Measurements from ENCODE around the gene SLN. TPM values are rescaled to one million over a fixed set of nuclear protein-coding genes. Genes with fewer than 3 reads are reported as not detected.

The SLN gene
- total and polyA plus RNA-seq, 3 experiments from 2014 or later: not detected

- H3K36me3 ChIP-seq (ENCODE audit: insufficient read depth, low read length): no peaks in the 10 kb centered on the region
- Mint-ChIP-seq H3K27me3 (peaks cover 17 to 40% of the 10 kb centered on the region in 2 donors), H3K4me3 (no peak overlapping the region), H3K4me1 (no peaks in the 10 kb centered on the region), H3K36me3 (no peaks in the 10 kb centered on the region), H3K27ac (no peak overlapping the region), H3K9me3 (no peaks in the 10 kb centered on the region)
- DNase-seq: no peak
- H3K9me3 ChIP-seq (ENCODE audit: low read length): no peaks in the 10 kb centered on the region
- ChIA-PET POLR2A (no interaction called here), CTCF (no interaction called here)
- H3K4me1 ChIP-seq (ENCODE audit: insufficient read depth, low read length): no peaks in the 10 kb centered on the region
- H3K27me3 ChIP-seq (ENCODE audit: insufficient read depth, low read length, poor library complexity, severe bottlenecking): no peaks in the 10 kb centered on the region
- H3K27ac ChIP-seq (ENCODE audit: low read depth, low read length): no peak overlapping the region
- H3K4me3 ChIP-seq (ENCODE audit: low read length): no peak overlapping the region
These were observed 1.6 kb downstream of the SLN start for GRCh38 chr11:107710301-107710700.

- no peak overlapping the region for H3K4me3 ChIP-seq (ENCODE audit: low read length)
- Mint-ChIP-seq H3K4me3 (no peak overlapping the region), H3K4me1 (no peaks in the 10 kb centered on the region), H3K27ac (no peak overlapping the region), H3K27me3 (peaks cover 13 to 37% of the 10 kb centered on the region in 2 donors), H3K9me3 (no peaks in the 10 kb centered on the region), H3K36me3 (no peaks in the 10 kb centered on the region)
- CTCF ChIA-PET: no interaction called here
- no peaks in the 10 kb centered on the region for H3K27me3 ChIP-seq (ENCODE audit: insufficient read depth, low read length, poor library complexity, severe bottlenecking)
- H3K9me3 ChIP-seq (ENCODE audit: low read length): no peaks in the 10 kb centered on the region
- H3K36me3 ChIP-seq (ENCODE audit: insufficient read depth, low read length): no peaks in the 10 kb centered on the region
- POLR2A ChIA-PET: no interaction called here
- H3K4me1 ChIP-seq (ENCODE audit: insufficient read depth, low read length): no peaks in the 10 kb centered on the region
- H3K27ac ChIP-seq (ENCODE audit: low read depth, low read length): no peak overlapping the region
- no peak for DNase-seq
These were observed 3.1 kb downstream of the SLN start for GRCh38 chr11:107708792-107709191.

DNA sequence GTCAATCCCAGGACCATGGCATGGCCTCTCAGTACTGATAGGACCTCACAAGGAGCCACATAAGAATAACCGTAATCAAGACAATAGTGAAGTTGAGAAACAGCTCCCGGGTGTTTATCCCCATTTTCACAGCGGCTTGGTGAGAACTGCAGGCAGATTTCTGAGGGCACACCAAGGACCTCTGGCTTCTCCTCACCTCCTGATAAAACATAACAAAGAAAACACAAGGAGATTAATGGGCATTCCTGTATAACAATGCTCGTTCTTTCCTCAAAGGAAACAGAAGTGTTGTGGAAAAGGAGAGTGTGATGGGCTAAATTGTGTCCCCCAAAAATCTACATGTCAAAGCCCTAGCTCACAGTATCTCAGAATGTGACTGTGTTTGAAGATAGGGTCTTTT, 4.0 kb downstream of the SLN start:
- no peak overlapping the region for H3K27ac Mint-ChIP-seq
- no peaks in the 10 kb centered on the region for H3K36me3 Mint-ChIP-seq
- H3K4me3 ChIP-seq (ENCODE audit: low read length): no peak overlapping the region
- no peak overlapping the region for H3K4me3 Mint-ChIP-seq
- no peaks in the 10 kb centered on the region for H3K4me1 ChIP-seq (ENCODE audit: insufficient read depth, low read length)
- POLR2A ChIA-PET: no interaction called here
- no peaks in the 10 kb centered on the region for H3K4me1 Mint-ChIP-seq
- H3K9me3 Mint-ChIP-seq: no peaks in the 10 kb centered on the region
- no peaks in the 10 kb centered on the region for H3K27me3 ChIP-seq (ENCODE audit: insufficient read depth, low read length, poor library complexity, severe bottlenecking)
- DNase-seq: no peak
- CTCF ChIA-PET: no interaction called here
- peaks cover 15 to 34% of the 10 kb centered on the region in 2 donors for H3K27me3 Mint-ChIP-seq
- no peaks in the 10 kb centered on the region for H3K9me3 ChIP-seq (ENCODE audit: low read length)
- no peak overlapping the region for H3K27ac ChIP-seq (ENCODE audit: low read depth, low read length)
- H3K36me3 ChIP-seq (ENCODE audit: insufficient read depth, low read length): no peaks in the 10 kb centered on the region

DNA sequence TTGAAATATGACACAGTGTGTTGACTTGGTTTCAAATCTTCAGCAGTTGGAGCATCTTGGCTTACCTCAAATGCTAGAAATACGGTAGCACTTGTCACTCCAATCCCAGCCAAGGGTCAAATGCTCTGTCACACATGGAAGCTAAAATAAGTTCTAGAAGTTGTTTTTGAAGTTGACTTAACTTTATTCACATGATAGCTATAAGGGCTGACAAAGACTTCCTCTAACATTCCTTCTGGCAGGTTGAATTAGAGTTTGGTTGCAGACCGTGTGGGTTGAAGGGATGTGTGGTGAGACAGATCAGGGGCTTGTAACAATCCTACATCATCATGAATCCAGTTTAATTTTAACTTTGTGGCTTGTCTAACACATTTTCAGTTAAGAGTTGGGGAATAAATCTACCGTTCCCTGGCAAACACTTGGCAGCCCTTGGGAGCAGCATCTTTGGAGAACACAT, 4.6 kb downstream of the SLN start:
- no peaks in the 10 kb centered on the region for H3K4me1 Mint-ChIP-seq
- CTCF ChIA-PET: no interaction called here
- Histone ChIP-seq H3K9me3 (ENCODE audit: low read length) (no peaks in the 10 kb centered on the region), H3K27me3 (ENCODE audit: insufficient read depth, low read length, poor library complexity, severe bottlenecking) (no peaks in the 10 kb centered on the region), H3K4me1 (ENCODE audit: insufficient read depth, low read length) (no peaks in the 10 kb centered on the region), H3K4me3 (ENCODE audit: low read length) (no peak overlapping the region), H3K27ac (ENCODE audit: low read depth, low read length) (no peak overlapping the region), H3K36me3 (ENCODE audit: insufficient read depth, low read length) (no peaks in the 10 kb centered on the region)
- H3K9me3 Mint-ChIP-seq: no peaks in the 10 kb centered on the region
- peaks cover 15 to 31% of the 10 kb centered on the region in 2 donors for H3K27me3 Mint-ChIP-seq
- H3K27ac Mint-ChIP-seq: no peak overlapping the region
- no peaks in the 10 kb centered on the region for H3K36me3 Mint-ChIP-seq
- no peak overlapping the region for H3K4me3 Mint-ChIP-seq
- POLR2A ChIA-PET: no interaction called here
- no peak for DNase-seq

GRCh38 chr11:107706531-107706930, 5.3 kb downstream of the SLN start:
- H3K27me3 ChIP-seq (ENCODE audit: insufficient read depth, low read length, poor library complexity, severe bottlenecking): no peaks in the 10 kb centered on the region
- no peaks in the 10 kb centered on the region for H3K9me3 ChIP-seq (ENCODE audit: low read length)
- no peaks in the 10 kb centered on the region for H3K36me3 ChIP-seq (ENCODE audit: insufficient read depth, low read length)
- no peak overlapping the region for H3K27ac Mint-ChIP-seq
- H3K4me1 ChIP-seq (ENCODE audit: insufficient read depth, low read length): no peaks in the 10 kb centered on the region
- no peak overlapping the region for H3K27ac ChIP-seq (ENCODE audit: low read depth, low read length)
- no peak for DNase-seq
- CTCF ChIA-PET: no interaction called here
- no peaks in the 10 kb centered on the region for H3K4me1 Mint-ChIP-seq
- POLR2A ChIA-PET: no interaction called here
- H3K27me3 Mint-ChIP-seq: peaks cover 15 to 26% of the 10 kb centered on the region in 2 donors
- no peaks in the 10 kb centered on the region for H3K36me3 Mint-ChIP-seq
- H3K9me3 Mint-ChIP-seq: no peaks in the 10 kb centered on the region
- H3K4me3 Mint-ChIP-seq: no peak overlapping the region
- H3K4me3 ChIP-seq (ENCODE audit: low read length): no peak overlapping the region

- Histone ChIP-seq H3K36me3 (ENCODE audit: insufficient read depth, low read length) (no peaks in the 10 kb centered on the region), H3K4me3 (ENCODE audit: low read length) (no peak overlapping the region), H3K4me1 (ENCODE audit: insufficient read depth, low read length) (no peaks in the 10 kb centered on the region), H3K27me3 (ENCODE audit: insufficient read depth, low read length, poor library complexity, severe bottlenecking) (no peaks in the 10 kb centered on the region), H3K9me3 (ENCODE audit: low read length) (no peaks in the 10 kb centered on the region), H3K27ac (ENCODE audit: low read depth, low read length) (no peak overlapping the region)
- ChIA-PET POLR2A (no interaction called here), CTCF (no interaction called here)
- Mint-ChIP-seq H3K27ac (no peak overlapping the region), H3K9me3 (no peaks in the 10 kb centered on the region), H3K36me3 (no peaks in the 10 kb centered on the region), H3K4me3 (no peak overlapping the region), H3K4me1 (no peaks in the 10 kb centered on the region), H3K27me3 (peaks cover 15 to 37% of the 10 kb centered on the region in 2 donors)
- no peak for DNase-seq
These were observed 6.8 kb downstream of the SLN start for GRCh38 chr11:107705027-107705426.

DNA sequence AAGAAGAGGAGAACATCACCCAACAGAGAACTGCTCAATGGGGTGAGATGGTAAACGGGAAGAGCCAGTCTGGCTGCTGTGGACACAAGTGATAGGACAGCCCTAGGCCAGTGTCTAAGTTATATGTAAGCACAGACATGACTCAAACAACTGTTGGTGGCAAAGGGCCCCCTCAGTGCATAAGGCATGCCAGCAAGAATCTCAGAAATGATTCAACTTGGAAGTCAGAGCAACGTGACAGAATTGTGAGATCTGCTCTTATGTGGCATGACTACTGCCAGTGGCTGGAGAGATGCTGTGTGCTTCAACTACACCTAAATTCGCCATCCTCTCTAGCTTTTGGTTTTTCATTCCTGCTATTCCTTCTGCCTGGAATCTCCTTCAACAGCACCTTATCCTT, 7.4 kb downstream of the SLN start:
- POLR2A ChIA-PET: no interaction called here
- no peaks in the 10 kb centered on the region for H3K4me1 ChIP-seq (ENCODE audit: insufficient read depth, low read length)
- H3K27ac Mint-ChIP-seq: no peak overlapping the region
- no peaks in the 10 kb centered on the region for H3K9me3 ChIP-seq (ENCODE audit: low read length)
- H3K4me1 Mint-ChIP-seq: no peaks in the 10 kb centered on the region
- no peaks in the 10 kb centered on the region for H3K27me3 ChIP-seq (ENCODE audit: insufficient read depth, low read length, poor library complexity, severe bottlenecking)
- H3K9me3 Mint-ChIP-seq: no peaks in the 10 kb centered on the region
- CTCF ChIA-PET: no interaction called here
- no peak overlapping the region for H3K27ac ChIP-seq (ENCODE audit: low read depth, low read length)
- no peak overlapping the region for H3K4me3 Mint-ChIP-seq
- no peaks in the 10 kb centered on the region for H3K36me3 ChIP-seq (ENCODE audit: insufficient read depth, low read length)
- no peaks in the 10 kb centered on the region for H3K36me3 Mint-ChIP-seq
- no peak for DNase-seq
- no peak overlapping the region for H3K4me3 ChIP-seq (ENCODE audit: low read length)
- H3K27me3 Mint-ChIP-seq: peaks cover 13 to 37% of the 10 kb centered on the region in 2 donors

- no peaks in the 10 kb centered on the region for H3K36me3 ChIP-seq (ENCODE audit: insufficient read depth, low read length)
- Mint-ChIP-seq H3K9me3 (no peaks in the 10 kb centered on the region), H3K4me3 (no peak overlapping the region), H3K27ac (no peak overlapping the region), H3K36me3 (no peaks in the 10 kb centered on the region), H3K27me3 (peaks cover 7 to 36% of the 10 kb centered on the region in 2 donors), H3K4me1 (no peaks in the 10 kb centered on the region)
- no peak overlapping the region for H3K4me3 ChIP-seq (ENCODE audit: low read length)
- ChIA-PET POLR2A (no interaction called here), CTCF (no interaction called here)
- H3K27ac ChIP-seq (ENCODE audit: low read depth, low read length): no peak overlapping the region
- H3K27me3 ChIP-seq (ENCODE audit: insufficient read depth, low read length, poor library complexity, severe bottlenecking): no peaks in the 10 kb centered on the region
- no peaks in the 10 kb centered on the region for H3K9me3 ChIP-seq (ENCODE audit: low read length)
- H3K4me1 ChIP-seq (ENCODE audit: insufficient read depth, low read length): no peaks in the 10 kb centered on the region
- DNase-seq: no peak
These were observed 9.1 kb downstream of the SLN start for GRCh38 chr11:107702723-107703122.

GRCh38 chr11:107702109-107702660, 9.7 kb downstream of the SLN start:
- Mint-ChIP-seq H3K27me3 (peaks cover 5 to 33% of the 10 kb centered on the region in 2 donors), H3K36me3 (no peaks in the 10 kb centered on the region), H3K4me3 (no peak overlapping the region), H3K27ac (no peak overlapping the region), H3K4me1 (no peaks in the 10 kb centered on the region), H3K9me3 (no peaks in the 10 kb centered on the region)
- no peak overlapping the region for H3K4me3 ChIP-seq (ENCODE audit: low read length)
- no peaks in the 10 kb centered on the region for H3K36me3 ChIP-seq (ENCODE audit: insufficient read depth, low read length)
- no peaks in the 10 kb centered on the region for H3K9me3 ChIP-seq (ENCODE audit: low read length)
- ChIA-PET POLR2A (no interaction called here), CTCF (no interaction called here)
- no peak for DNase-seq
- H3K27me3 ChIP-seq (ENCODE audit: insufficient read depth, low read length, poor library complexity, severe bottlenecking): no peaks in the 10 kb centered on the region
- no peak overlapping the region for H3K27ac ChIP-seq (ENCODE audit: low read depth, low read length)
- no peaks in the 10 kb centered on the region for H3K4me1 ChIP-seq (ENCODE audit: insufficient read depth, low read length)
